Measurements from ENCODE around the gene KCNC3.
A peak's percentile ranks its signal among the peaks of the same experiment; 100 is the strongest.

The KCNC3 gene

DNA sequence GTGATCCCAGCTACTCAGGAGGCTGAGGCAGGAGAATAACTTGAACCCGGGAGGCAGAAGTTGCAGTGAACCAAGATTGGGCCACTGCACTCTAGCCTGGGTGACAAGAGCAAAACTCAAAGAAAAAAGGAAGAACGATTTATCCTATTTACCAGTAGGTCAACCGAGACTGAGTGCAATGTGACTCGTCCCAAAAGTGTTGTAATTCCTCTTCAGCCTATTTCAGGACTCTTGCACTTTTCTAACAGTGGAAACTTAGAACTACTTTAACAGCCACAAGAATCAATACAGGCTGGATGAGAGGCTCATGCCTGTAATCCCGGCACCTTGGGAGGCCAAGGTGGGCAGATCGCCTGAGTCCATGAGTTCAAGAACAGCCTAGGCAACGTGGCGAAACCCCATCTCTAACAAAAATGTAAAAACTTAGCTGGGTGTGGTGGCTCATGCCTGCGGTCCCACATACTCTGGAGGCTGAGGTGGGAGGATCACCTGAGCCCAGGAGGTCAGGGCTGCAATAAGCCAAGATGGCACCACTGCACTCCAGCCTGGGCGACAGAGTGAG is 42.8 kb upstream of the KCNC3 start:
- no peak for DNase-seq (ENCODE audit: low read depth)
- in situ Hi-C loops (cut with HindIII; ENCODE audit: low sequenced_read_pairs), result no loop called here
- no peak overlapping the region for H3K4me3 ChIP-seq (ENCODE audit: low read depth, low read length)
- TF ChIP-seq CTCF (IDR thresholded peaks at IDR 0.05; ENCODE audit: low read depth, low read length, missing control alignments), result no peak

DNA sequence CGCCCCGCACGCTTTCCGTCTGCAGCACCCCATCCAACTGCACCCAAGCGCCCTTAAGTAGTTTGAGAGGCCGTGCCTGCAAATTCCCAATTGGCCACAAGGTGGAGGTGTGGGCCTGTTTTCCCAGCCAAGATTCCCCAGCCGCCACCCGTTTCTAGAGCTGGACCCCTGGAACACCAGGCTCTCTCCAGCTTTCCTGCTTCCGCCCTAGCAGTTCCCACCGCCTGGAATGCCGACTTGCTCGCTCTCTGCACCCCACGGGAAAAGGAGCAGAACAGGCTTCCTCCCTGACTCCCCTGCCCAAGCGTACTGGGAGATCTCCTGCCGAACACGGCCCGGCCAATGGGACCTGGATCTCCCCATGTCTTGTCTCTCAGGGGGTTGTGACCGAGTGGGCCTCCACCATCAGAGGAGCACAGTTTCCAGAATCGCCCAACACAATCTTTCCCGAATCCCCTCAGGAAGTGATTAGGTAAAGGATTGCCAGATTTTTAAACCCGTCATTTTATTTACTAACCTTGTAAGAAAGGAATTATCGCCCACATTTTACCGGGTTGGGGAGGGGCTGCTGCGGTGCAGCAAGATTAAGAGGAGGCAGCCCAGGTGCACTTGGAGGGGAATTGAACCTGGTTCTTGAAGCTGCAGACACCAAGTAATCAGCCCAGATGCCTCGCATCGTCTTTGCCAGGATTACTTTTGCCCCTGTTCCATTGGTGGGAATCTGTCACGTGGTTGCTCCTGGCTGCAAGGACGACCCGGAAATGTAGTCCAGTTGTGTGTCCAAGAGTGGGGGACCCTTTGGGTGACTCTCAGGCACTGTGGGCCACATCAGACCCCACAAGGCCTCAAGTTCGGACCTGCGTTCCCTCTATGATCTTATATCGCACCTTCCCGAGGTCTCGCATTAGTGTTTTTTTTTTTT is 39.7 kb upstream of the KCNC3 start:
- peak; percentile 55 for DNase-seq (ENCODE audit: low read depth)
- in situ Hi-C loops (cut with HindIII; ENCODE audit: low sequenced_read_pairs), result no loop called here
- peak overlapping the region; percentile 61 for H3K4me3 ChIP-seq (ENCODE audit: low read depth, low read length)
- peak; percentile 78 for TF ChIP-seq CTCF (IDR thresholded peaks at IDR 0.05; ENCODE audit: low read depth, low read length, missing control alignments)

DNA sequence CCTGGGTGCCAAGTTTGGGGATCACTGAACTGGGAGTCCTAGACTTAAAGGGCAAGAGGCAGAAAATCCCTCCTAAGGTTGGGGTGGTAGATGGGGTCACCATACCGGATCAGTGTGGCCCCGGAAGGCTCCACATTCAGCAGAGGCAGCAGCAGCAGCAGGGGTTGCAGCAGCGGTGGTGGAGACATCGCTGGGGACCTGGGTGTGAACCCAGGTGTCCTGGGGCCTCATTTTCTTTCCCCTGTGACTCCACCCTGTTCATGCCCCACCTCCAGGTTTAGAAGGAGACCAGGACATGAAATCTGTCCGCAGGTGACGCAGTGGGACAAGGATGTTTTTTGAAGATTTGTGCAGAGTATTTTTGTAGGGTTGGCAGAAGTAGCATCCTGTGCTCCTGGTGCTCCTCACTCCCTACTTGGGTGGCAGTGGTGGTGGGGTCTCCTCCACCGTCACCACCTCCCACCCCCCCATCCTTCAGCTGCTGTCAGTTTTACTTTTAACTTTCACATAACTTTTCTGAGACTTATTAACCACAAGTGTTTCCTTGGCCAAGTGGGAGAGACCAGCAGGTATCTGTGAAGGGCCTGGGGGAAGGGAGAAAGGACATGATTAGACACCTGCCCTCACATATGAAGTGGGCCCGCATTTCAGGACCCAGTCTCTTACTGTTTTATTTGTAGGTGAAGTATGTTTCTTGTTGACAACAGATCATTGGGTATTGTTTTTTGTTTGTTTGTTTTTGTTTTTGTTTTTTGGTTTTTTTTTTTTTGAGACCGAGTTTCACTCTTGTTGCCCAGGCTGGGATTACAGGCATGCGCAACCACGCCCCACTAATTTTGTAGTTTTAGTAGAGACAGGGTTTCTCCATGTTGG is 36.5 kb upstream of the KCNC3 start, which contains the start of gene NAPSA:
Gene NAPSA, minus strand, starts transcription at position 206 of the 873 bp plus-strand sequence. Its CDS starts 18 bp downstream, at position 188.
- in situ Hi-C loops (cut with HindIII; ENCODE audit: low sequenced_read_pairs), result no loop called here
- no peak for TF ChIP-seq CTCF (IDR thresholded peaks at IDR 0.05; ENCODE audit: low read depth, low read length, missing control alignments)
- H3K4me3 ChIP-seq (ENCODE audit: low read depth, low read length), result no peak within 1 kb of the TSS
- DNase-seq (ENCODE audit: low read depth), result no peak

- TF ChIP-seq CTCF (IDR thresholded peaks at IDR 0.05; ENCODE audit: low read depth, low read length, missing control alignments), result no peak
- in situ Hi-C loops (cut with HindIII; ENCODE audit: low sequenced_read_pairs), result no loop called here
- no peak for DNase-seq (ENCODE audit: low read depth)
- H3K4me3 ChIP-seq (ENCODE audit: low read depth, low read length), result no peak overlapping the region
These were observed 33.7 kb upstream of the KCNC3 start for GRCh38 chr19:50362656-50363424.

- DNase-seq (ENCODE audit: low read depth), result no peak
- no peak overlapping the region for H3K4me3 ChIP-seq (ENCODE audit: low read depth, low read length)
- TF ChIP-seq CTCF (IDR thresholded peaks at IDR 0.05; ENCODE audit: low read depth, low read length, missing control alignments), result no peak
- in situ Hi-C loops (cut with HindIII; ENCODE audit: low sequenced_read_pairs), result no loop called here
These were observed 32.8 kb upstream of the KCNC3 start for GRCh38 chr19:50362030-50362412.

Measured in astrocyte of the cerebellum (primary cell).